RWPE2 (cell line): ENCODE results near the gene SNRNP25.
"Not testable (repeated sequence)": the region's sequence is repeated elsewhere in the genome, so short reads cannot be mapped to it uniquely, and the experiment has no call there.

ENCODE experiments used
- ATAC-seq: fragments of 200-7000 bp; cut with Tn5 transposase; 3 replicates; pipeline ENCODE4 v1.9.1; 2021; ENCODE audit warnings: low read depth
- DNase-seq: peaks from one replicate; pipeline ENCODE4 v3.0.0-alpha.2; 2020; ENCODE audit warnings: low spot score
- H3K27ac ChIP-seq: fragments of 450-650 bp; 2 replicates; pipeline ENCODE4 v1.5.1; 2017; ENCODE audit warnings: mild to moderate bottlenecking; ENCODE audit not compliant: poor library complexity, severe bottlenecking
- H3K27me3 ChIP-seq: fragments of 250-450 bp; sonication (Bioruptor Pico); 2 replicates; pipeline ENCODE4 v1.5.1; 2021; ENCODE audit warnings: mild to moderate bottlenecking, moderate library complexity; ENCODE audit not compliant: insufficient read depth, poor library complexity, severe bottlenecking
- H3K36me3 ChIP-seq: fragments of 250-450 bp; sonication (Bioruptor Pico); 2 replicates; pipeline ENCODE4 v1.5.1; 2020; ENCODE audit warnings: low read depth, mild to moderate bottlenecking, moderate library complexity
- H3K4me1 ChIP-seq: fragments of 250-450 bp; sonication (Bioruptor Pico); 2 replicates; pipeline ENCODE4 v1.5.1; 2021; ENCODE audit warnings: mild to moderate bottlenecking, moderate library complexity; ENCODE audit not compliant: insufficient read depth, poor library complexity, severe bottlenecking
- H3K4me3 ChIP-seq: fragments of 250-450 bp; sonication (Bioruptor Pico); 2 replicates; pipeline ENCODE4 v1.5.1; 2021; ENCODE audit warnings: mild to moderate bottlenecking, moderate library complexity; ENCODE audit not compliant: severe bottlenecking
- H3K9me3 ChIP-seq: fragments of 250-450 bp; sonication (Bioruptor Pico); 2 replicates; pipeline ENCODE4 v1.5.1; 2021; ENCODE audit warnings: mild to moderate bottlenecking, moderate library complexity; ENCODE audit not compliant: severe bottlenecking
- TF ChIP-seq, protein P1 (sequence below): fragments of 450-650 bp; IDR thresholded peaks from one replicate; pipeline ENCODE4 v1.5.1; 2017; ENCODE audit warnings: mild to moderate bottlenecking, moderate library complexity; ENCODE audit not compliant: poor library complexity, severe bottlenecking

SNRNP25 gene

DNA sequence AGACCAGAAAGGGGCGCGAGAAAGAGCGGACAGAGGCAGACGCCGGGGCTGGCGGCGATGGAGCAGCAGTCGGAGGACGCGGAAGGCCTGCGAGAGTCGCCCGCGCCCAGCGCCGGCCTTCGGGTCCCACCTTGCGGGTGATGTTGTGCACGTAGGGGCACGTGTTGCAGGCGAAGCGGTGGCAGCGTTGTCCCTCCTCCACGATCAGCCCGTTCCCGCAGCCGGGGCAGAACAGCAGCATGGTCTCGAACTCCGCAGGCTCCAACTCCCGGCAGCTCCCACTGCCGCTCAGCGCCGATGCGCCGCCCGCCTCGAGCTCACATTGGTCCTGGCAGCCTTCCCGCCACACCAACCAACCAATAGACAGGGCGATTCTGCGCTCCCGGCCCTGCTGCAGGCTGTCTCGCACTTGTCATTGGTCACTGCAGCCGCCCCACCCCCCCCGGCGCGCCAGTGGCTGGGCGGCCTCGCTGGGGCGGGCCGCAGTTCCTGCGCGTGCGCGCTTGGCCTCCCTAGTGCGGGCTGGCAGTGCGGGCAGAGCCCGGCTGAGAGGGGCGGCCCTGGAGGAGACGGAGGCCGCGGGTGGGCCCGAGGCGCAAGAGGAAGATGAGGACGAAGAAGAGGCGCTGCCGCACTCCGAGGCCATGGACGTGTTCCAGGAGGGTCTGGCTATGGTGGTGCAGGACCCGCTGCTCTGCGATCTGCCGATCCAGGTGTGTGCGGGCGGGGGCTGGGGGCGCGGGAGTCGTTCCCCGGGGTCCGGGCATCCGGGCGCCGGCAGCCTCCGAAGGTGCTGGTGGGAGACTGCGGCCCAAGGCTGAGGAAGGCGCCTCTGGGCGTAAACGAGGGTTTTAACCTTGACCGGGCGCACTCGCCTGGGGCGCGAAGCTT is at the start of gene SNRNP25, which contains the start of gene POLR3K:
Gene SNRNP25, plus strand, starts transcription at position 483 of the 891 bp plus-strand sequence. Its CDS starts 189 bp downstream, at position 672.
Gene POLR3K, minus strand, starts transcription at position 263 of the 891 bp plus-strand sequence. Its CDS starts 22 bp downstream, at position 241.
- Histone ChIP-seq H3K36me3 (peaks cover 37% of the 10 kb centered on the region), H3K9me3 (no peaks in the 10 kb centered on the region), H3K4me1 (no peaks in the 10 kb centered on the region), H3K4me3 (peak within 1 kb of the TSS; percentile 61), H3K27me3 (no peaks in the 10 kb centered on the region), H3K27ac (peak within 1 kb of the TSS; percentile 68)
- TF ChIP-seq, protein P1, sequence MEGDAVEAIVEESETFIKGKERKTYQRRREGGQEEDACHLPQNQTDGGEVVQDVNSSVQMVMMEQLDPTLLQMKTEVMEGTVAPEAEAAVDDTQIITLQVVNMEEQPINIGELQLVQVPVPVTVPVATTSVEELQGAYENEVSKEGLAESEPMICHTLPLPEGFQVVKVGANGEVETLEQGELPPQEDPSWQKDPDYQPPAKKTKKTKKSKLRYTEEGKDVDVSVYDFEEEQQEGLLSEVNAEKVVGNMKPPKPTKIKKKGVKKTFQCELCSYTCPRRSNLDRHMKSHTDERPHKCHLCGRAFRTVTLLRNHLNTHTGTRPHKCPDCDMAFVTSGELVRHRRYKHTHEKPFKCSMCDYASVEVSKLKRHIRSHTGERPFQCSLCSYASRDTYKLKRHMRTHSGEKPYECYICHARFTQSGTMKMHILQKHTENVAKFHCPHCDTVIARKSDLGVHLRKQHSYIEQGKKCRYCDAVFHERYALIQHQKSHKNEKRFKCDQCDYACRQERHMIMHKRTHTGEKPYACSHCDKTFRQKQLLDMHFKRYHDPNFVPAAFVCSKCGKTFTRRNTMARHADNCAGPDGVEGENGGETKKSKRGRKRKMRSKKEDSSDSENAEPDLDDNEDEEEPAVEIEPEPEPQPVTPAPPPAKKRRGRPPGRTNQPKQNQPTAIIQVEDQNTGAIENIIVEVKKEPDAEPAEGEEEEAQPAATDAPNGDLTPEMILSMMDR, result no peak
- DNase-seq (peak; percentile 99), ATAC-seq (peak; percentile 96)

DNA sequence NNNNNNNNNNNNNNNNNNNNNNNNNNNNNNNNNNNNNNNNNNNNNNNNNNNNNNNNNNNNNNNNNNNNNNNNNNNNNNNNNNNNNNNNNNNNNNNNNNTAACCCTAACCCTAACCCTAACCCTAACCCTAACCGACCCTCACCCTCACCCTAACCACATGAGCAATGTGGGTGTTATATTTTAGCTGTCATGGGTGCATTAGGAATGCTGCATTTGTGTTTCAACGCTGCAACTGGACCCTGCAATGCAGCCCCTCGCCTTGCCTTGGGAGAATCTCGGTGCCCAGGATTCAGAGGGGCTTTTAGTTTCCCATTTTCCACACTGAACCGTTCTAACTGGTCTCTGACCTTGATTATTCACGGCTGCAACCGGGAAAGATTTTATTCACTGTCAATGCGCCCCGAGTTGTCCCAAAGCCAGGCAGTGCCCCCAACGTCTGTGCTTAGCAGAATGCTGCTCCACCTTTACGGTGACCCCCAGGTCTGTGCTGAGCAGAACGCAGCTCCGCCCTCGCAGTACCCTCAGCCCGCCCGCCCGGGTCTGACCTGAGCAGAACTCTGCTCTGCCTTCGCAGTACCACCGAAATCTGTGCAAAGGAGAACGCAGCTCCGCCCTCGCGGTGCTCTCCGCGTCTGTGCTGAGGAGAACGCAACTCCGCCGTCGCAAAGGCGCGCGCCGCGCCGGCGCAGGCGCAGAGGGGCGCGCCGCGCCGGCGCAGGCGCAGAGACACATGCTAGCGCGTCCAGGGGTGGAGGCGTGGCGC is 43.5 kb upstream of the SNRNP25 start:
- Histone ChIP-seq H3K36me3 (no peaks in the 10 kb centered on the region), H3K27ac (no peak overlapping the region), H3K9me3 (no peaks in the 10 kb centered on the region), H3K4me1 (no peaks in the 10 kb centered on the region), H3K4me3 (no peak overlapping the region), H3K27me3 (no peaks in the 10 kb centered on the region)
- ATAC-seq (peak; percentile 89), DNase-seq (no peak)
- TF ChIP-seq, protein P1, result no peak

DNA sequence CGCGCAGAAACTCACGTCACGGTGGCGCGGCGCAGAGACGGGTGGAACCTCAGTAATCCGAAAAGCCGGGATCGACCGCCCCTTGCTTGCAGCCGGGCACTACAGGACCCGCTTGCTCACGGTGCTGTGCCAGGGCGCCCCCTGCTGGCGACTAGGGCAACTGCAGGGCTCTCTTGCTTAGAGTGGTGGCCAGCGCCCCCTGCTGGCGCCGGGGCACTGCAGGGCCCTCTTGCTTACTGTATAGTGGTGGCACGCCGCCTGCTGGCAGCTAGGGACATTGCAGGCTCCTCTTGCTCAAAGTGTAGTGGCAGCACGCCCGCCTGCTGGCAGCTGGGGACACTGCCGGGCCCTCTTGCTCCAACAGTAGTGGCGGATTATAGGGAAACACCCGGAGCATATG is 42.9 kb upstream of the SNRNP25 start:
- ATAC-seq, H3K4me1 ChIP-seq, H3K9me3 ChIP-seq, H3K4me3 ChIP-seq, H3K36me3 ChIP-seq, H3K27ac ChIP-seq, H3K27me3 ChIP-seq: not testable (repeated sequence)
- DNase-seq, result peak; percentile 86

DNA sequence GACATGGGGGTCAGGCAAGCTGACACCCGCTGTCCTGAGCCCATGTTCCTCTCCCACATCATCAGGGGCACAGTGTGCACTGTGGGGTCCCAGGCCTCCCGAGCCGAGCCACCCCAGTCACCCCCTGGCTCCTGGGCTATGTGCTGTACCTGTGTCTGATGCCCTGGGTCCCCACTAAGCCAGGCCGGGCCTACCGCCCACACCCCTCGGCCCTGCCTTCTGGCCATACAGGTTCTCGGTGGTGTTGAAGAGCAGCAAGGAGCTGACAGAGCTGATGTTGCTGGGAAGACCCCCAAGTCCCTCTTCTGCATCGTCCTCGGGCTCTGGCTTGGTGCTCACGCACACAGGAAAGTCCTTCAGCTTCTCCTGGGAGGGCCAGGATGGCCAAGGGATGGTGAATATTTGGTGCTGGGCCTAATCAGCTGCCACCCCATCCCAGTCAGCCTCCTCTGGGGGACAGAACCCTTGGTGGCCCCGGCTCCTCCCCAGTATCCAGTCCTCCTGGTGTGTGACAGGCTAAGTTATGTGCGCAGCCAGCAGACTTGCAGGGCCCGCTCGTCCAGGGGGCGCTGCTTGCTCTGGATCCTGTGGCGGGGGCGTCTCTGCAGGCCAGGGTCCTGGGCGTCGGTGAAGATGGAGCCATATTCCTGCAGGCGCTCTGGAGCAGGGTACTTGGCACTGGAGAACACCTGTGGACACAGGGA is 36.4 kb upstream of the SNRNP25 start:
- H3K36me3 ChIP-seq, H3K4me3 ChIP-seq, ATAC-seq, H3K4me1 ChIP-seq, H3K27me3 ChIP-seq, H3K9me3 ChIP-seq, DNase-seq, H3K27ac ChIP-seq: not testable (repeated sequence)

DNA sequence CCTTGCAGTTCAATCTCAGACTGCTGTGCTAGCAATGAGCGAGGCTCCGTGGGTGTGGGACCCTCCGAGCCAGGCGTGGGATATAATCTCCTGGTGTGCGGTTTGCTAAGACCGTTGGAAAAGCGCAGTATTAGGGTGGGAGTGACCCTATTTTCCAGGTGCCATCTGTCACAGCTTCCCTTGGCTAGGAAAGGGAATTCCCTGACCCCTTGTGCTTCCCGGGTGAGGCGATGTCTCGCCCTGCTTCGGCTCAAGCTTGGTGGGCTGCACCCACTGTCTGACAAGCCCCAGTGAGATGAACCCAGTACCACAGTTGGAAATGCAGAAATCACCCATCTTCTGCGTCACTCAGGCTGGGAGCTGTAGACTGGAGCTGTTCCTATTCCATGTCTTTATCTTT is 32.7 kb upstream of the SNRNP25 start:
- H3K36me3 ChIP-seq, H3K9me3 ChIP-seq, H3K27ac ChIP-seq, ATAC-seq, H3K27me3 ChIP-seq, H3K4me3 ChIP-seq, DNase-seq, H3K4me1 ChIP-seq: not testable (repeated sequence)

DNA sequence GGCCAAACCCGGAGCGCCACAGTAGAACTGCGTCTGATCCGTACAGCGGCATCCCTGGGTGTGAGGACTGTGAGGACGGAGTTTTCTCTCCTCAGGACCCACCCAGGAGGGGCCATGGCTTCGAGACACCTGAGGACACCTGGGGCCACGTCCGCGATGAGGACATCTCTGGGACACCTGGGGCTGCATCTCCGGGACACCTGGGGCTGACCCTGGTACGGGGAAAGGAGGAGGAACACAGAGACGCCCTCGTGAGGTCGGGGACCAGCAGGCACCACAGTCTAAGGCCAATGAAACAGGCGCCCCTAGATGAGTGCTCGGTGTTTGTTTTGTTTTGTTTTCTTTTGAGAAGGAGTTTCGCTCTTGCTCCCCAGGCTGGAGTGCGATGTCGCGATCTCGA is 29.5 kb upstream of the SNRNP25 start:
- not testable (repeated sequence) for ATAC-seq, H3K4me1 ChIP-seq, H3K4me3 ChIP-seq, H3K9me3 ChIP-seq, H3K27ac ChIP-seq, DNase-seq, H3K27me3 ChIP-seq, H3K36me3 ChIP-seq

DNA sequence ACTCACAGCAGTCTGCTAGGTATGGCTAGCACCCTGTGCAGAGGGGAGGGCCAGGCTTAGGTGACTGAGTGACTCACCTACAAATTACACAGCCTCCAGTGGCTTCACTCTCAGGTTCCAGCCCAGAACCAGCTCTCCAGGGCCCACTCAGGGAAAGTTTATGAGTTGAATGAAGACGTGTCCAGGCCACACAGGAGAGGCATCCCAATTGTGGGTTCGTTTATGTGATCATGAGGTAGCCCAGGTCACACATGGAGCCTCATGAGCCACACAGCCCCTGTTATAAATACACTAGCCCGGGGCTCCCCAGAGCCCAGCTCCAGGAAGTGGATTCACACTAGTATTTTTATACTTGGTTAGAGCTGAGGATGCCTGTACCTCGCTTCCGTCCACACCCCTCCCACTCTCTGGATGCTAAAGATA is 27.7 kb upstream of the SNRNP25 start:
- H3K27me3 ChIP-seq, H3K4me1 ChIP-seq, H3K36me3 ChIP-seq, H3K4me3 ChIP-seq, DNase-seq, H3K27ac ChIP-seq, H3K9me3 ChIP-seq: not testable (repeated sequence)
- ATAC-seq, result peak; percentile 84

DNA sequence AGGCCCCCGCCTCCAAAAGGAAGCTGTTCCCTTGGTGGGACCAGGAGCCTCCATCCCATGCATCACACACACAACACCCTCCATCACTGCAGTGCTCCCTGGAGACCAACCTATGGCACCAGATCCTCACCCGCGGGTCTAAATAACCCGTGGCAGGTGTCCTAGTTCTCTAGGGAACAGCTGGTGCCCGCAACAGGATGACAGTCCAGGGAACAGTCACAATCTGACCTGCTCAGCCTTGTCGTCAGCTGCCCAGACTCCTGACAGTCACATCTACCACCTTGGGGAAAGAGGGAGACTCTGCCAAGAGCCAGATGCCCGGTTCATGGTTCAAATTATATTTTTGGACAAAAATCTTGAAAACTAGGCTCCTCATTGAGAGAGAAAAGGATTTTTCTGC is 23.0 kb upstream of the SNRNP25 start:
- not testable (repeated sequence) for ATAC-seq, H3K36me3 ChIP-seq, H3K9me3 ChIP-seq, DNase-seq, H3K4me1 ChIP-seq, H3K27ac ChIP-seq, H3K27me3 ChIP-seq, H3K4me3 ChIP-seq
